GM19452 (cell line): ENCODE results near the gene OPN4.

Source experiments
- ATAC-seq: cut with Tn5 transposase; IDR thresholded peaks from one replicate; pipeline ENCODE4 v1.9.1; 2021; ENCODE audit not compliant: unreplicated experiment

Gene OPN4

GRCh38 chr10:86715836-86716235, 61.5 kb downstream of the OPN4 start:
- ATAC-seq: no peak
